Measurements from ENCODE around the gene ZNF883. TPM values are rescaled to one million over a fixed set of nuclear protein-coding genes. Genes with fewer than 3 reads are reported as not detected.

Gene ZNF883
- 19.2 and 20.2 TPM in 2 replicates for total RNA-seq (2021; fragmentation: NEBNext Ultra II Directional; extraction: Animal tissue kit (Norgen Biotek cat#: 25700))
- polyA plus RNA-seq (2011; rRNA removed): 4.5 and 6.1 TPM in 2 replicates
- polyA plus RNA-seq (2011; cell fraction: cytosol; rRNA removed): 4.9 TPM
- 14.9 TPM for polyA plus RNA-seq (2011; cell fraction: nucleus; rRNA removed)
- 4.7 to 9.2 TPM (median 6.4 TPM) in 4 replicates for polyA plus RNA-seq (2012, experiment 1 of 2)
- 0.39 TPM for polyA plus RNA-seq (2012, experiment 2 of 2)
- 16.9 TPM for polyA plus RNA-seq (2013, experiment 1 of 2)
- polyA plus RNA-seq (2013, experiment 2 of 2): 14.4 TPM
- polyA minus RNA-seq (2011; rRNA and poly(A)+ RNA removed): 22.2 and 29.6 TPM in 2 replicates
- polyA minus RNA-seq (2011; cell fraction: cytosol; rRNA and poly(A)+ RNA removed): 10.6 TPM
- 77.5 TPM for polyA minus RNA-seq (2011; cell fraction: nucleus; rRNA and poly(A)+ RNA removed)
- long read RNA-seq, experiment 1, partial matches to known transcripts: 3 of 7 reads
- long read RNA-seq, experiment 1, other reads (novel, unspliced or antisense): 1 of 7 reads
- long read RNA-seq, experiment 2, transcript ZNF883-201 (5 exons, 2,414 nt): major isoform, 11 of 14 reads
- long read RNA-seq, experiment 2, partial matches to known transcripts: 0 of 14 reads
- long read RNA-seq, experiment 2, other reads (novel, unspliced or antisense): 3 of 14 reads

DNA sequence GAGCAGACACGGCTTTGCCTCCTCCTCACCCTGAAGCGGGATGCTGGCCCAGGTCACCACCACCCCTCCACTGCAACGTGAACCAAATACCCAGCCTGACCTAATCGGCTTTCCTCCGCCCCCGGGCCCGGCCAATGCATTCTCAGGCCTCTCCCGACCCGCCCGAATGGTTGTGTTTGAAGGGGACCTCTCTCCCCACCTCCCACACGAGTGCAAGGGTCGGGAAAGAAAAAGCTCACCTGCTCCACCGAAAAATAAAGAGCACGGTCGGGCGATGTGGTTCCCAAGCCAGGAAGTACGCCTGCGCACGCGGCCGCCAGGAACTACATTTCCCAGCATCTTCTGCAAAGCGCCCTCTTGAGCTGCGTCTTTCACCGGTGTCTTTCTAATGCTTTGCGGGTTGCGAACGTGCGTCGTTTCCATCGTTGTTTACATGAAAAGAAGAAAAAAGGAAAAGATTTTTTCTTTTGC is at the start of gene ZNF883:
Gene ZNF883, minus strand, starts transcription at position 282 of the 471 bp plus-strand sequence.
- Histone ChIP-seq H3K4me2 (ENCODE audit: insufficient read depth in 1 of 2, low read depth in 2 of 2, low read length in 2 of 2) (peak within 1 kb of the TSS; percentile 66 to 94), H2AK5ac (ENCODE audit: low read depth, low read length) (no peak within 1 kb of the TSS), H3K4ac (replicated peaks; ENCODE audit: insufficient read length, low read depth, low read length) (peak within 1 kb of the TSS; percentile 8), H2BK5ac (ENCODE audit: low read depth, low read length) (no peak within 1 kb of the TSS), H3K23ac (ENCODE audit: insufficient read length) (no peak within 1 kb of the TSS), H3K9me3 (ENCODE audit: insufficient read depth in 2 of 2, low read depth in 1 of 2, low read length in 1 of 2) (peaks cover 0 to 5% of the 10 kb centered on the region in 2 experiments; a peak in 3 of 4 replicates), H2AFZ (ENCODE audit: low read length) (peak within 1 kb of the TSS; percentile 99), H3K56ac (replicated peaks; ENCODE audit: insufficient read length, low read depth, low read length) (no peak within 1 kb of the TSS), H3K14ac (ENCODE audit: insufficient read length) (no peak within 1 kb of the TSS), H3K18ac (ENCODE audit: extremely low read depth, low read length) (0 out of 2 replicates have a peak within 1 kb of the TSS, but pooled peaks have one; percentile 15), H3K4me1 (replicated peaks in 1 of 4; ENCODE audit: control insufficient read depth in 3 of 4, insufficient read depth in 4 of 4, low read length in 3 of 4) (peaks cover 0 to 3% (median 0%) of the 10 kb centered on the region in 4 experiments; a peak in 2 of 7 replicates), H2BK20ac (ENCODE audit: low read length) (no peak within 1 kb of the TSS), H2BK15ac (ENCODE audit: low read length) (no peak within 1 kb of the TSS), H3K23me2 (ENCODE audit: low read depth, low read length) (peaks cover 4% of the 10 kb centered on the region; the same call in 1 of the 2 replicates), H4K5ac (ENCODE audit: insufficient read length, low read depth, low read length) (peak within 1 kb of the TSS; percentile 84), H3K4me3 (ENCODE audit: extremely low read depth in 1 of 4, insufficient read depth in 2 of 4, low read depth in 3 of 4, low read length in 4 of 4) (peak within 1 kb of the TSS; percentile 62 to 80 (median 72)), H4K8ac (ENCODE audit: extremely low read depth, insufficient read depth, low read length) (peak within 1 kb of the TSS; percentile 97), H4K91ac (replicated peaks; ENCODE audit: insufficient read length, low read length) (no peak within 1 kb of the TSS), H3K36me3 (ENCODE audit: control insufficient read depth in 2 of 4, insufficient read depth in 4 of 4, low read length in 3 of 4) (peaks cover 0 to 11% (median 3%) of the 10 kb centered on the region in 4 experiments; a peak in 3 of 8 replicates), H2BK12ac (ENCODE audit: low read depth, low read length) (no peak within 1 kb of the TSS), H2BK120ac (replicated peaks; ENCODE audit: low read depth, low read length) (no peak within 1 kb of the TSS), H3K9ac (replicated peaks in 1 of 4; ENCODE audit: extremely low read depth in 1 of 4, low read depth in 3 of 4, low read length in 3 of 4) (peak within 1 kb of the TSS in 3 of 4 experiments; percentile 42 to 62 (median 46); a peak in 6 of 7 replicates), H4K20me1 (replicated peaks in 1 of 2; ENCODE audit: control insufficient read depth in 1 of 2, insufficient read depth in 2 of 2, low read length in 2 of 2) (no peaks in the 10 kb centered on the region), H3K27me3 (replicated peaks in 1 of 4; ENCODE audit: control insufficient read depth in 3 of 4, extremely low read depth in 1 of 4, insufficient read depth in 3 of 4, low read length in 3 of 4) (no peaks in the 10 kb centered on the region), H3K79me2 (ENCODE audit: control insufficient read depth in 1 of 2, insufficient read depth in 2 of 2, low read length in 2 of 2) (no peaks in the 10 kb centered on the region), H3K27ac (ENCODE audit: low read depth, low read length) (no peak within 1 kb of the TSS), H3K79me1 (ENCODE audit: low read depth, low read length) (no peaks in the 10 kb centered on the region)
- FAIRE-seq: peak; percentile 82
- 3% methylated on average over 30 of the region's 30 CpGs; no CpG with 5 or more reads in 1 of the 2 experiments for WGBS, 2 experiments (ENCODE audit: extremely low coverage in 1 of 2, insufficient coverage in 1 of 2, insufficient read length in 1 of 2, insufficient replicate concordance in 2 of 2, low coverage in 1 of 2, low lambda C conversion rate in 2 of 2, missing lambda C conversion rate in 1 of 2)
- ChIA-PET POLR2A (ENCODE audit: partially characterized antibody) (interaction anchor here (0.7 to 1.4 kb wide), 4 partner anchors 9 to 30 kb away, joined by 3 to 4 read pairs (median 3); no protein-coding TSS in a partner anchor), CTCF (ENCODE audit: partially characterized antibody) (interaction anchor here (0.9 to 2.5 kb wide), 2 partner anchors 12 to 36 kb away, joined by 3 to 9 read pairs; no protein-coding TSS in a partner anchor)
- peak; percentile 33 to 80 for DNase-seq (ENCODE audit: low read depth in 1 of 2, low spot score in 2 of 2)
- TF ChIP-seq, protein P1, sequence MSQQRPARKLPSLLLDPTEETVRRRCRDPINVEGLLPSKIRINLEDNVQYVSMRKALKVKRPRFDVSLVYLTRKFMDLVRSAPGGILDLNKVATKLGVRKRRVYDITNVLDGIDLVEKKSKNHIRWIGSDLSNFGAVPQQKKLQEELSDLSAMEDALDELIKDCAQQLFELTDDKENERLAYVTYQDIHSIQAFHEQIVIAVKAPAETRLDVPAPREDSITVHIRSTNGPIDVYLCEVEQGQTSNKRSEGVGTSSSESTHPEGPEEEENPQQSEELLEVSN (IDR thresholded peaks at IDR 0.05): peak; percentile 50; the same call in 1 of the 2 replicates
- TF ChIP-seq YY1 (IDR thresholded peaks at IDR 0.05; ENCODE audit: low read depth, low read length) (peak; percentile 69; the same call in 1 of the 2 replicates), CREB1 (IDR thresholded peaks at IDR 0.05) (peak; percentile 77), SP1 (IDR thresholded peaks at IDR 0.05; ENCODE audit: low read depth, low read length) (no peak), KDM1A (IDR thresholded peaks at IDR 0.05; ENCODE audit: borderline replicate concordance, low read length) (no peak), ASH2L (IDR thresholded peaks at IDR 0.05; ENCODE audit: low read length) (peak; percentile 47), KDM4A (IDR thresholded peaks at IDR 0.05; ENCODE audit: low read depth, low read length, severe bottlenecking) (peak; percentile 94)
